ENCODE data around the gene CPM.

CPM gene

GRCh38 chr12:68932961-68933893 is at the start of gene CPM:
CPM (minus strand) TSS chr12:68933171; CDS start chr12:68932837, 334 bp downstream.
- DNase-seq, result no peak

- no peak for DNase-seq
Observed at GRCh38 chr12:68981516-68981915, 48.5 kb upstream of the CPM start.

GRCh38 chr12:68980476-68981212 is 47.7 kb upstream of the CPM start:
- DNase-seq, result no peak

GRCh38 chr12:68978678-68979077 is 45.7 kb upstream of the CPM start:
- DNase-seq, result no peak

GRCh38 chr12:68977909-68978610 is 45.1 kb upstream of the CPM start:
- DNase-seq, result no peak

- DNase-seq, result no peak
Observed at GRCh38 chr12:68977335-68977734, 44.4 kb upstream of the CPM start.

GRCh38 chr12:68976395-68976841 is 43.4 kb upstream of the CPM start:
- no peak for DNase-seq

- no peak for DNase-seq
Observed at GRCh38 chr12:68975811-68976210, 42.8 kb upstream of the CPM start.

- no peak for DNase-seq
Observed at GRCh38 chr12:68972595-68972994, 39.6 kb upstream of the CPM start.

- no peak for DNase-seq
Observed at GRCh38 chr12:68971404-68971803, 38.4 kb upstream of the CPM start.

GRCh38 chr12:68970951-68971350 is 38.0 kb upstream of the CPM start:
- DNase-seq, result no peak

- DNase-seq, result no peak
Observed at GRCh38 chr12:68970306-68970705, 37.3 kb upstream of the CPM start.

GRCh38 chr12:68967046-68967445 is 34.1 kb upstream of the CPM start:
- no peak for DNase-seq

GRCh38 chr12:68963856-68964745 is 31.1 kb upstream of the CPM start:
- DNase-seq, result no peak

- DNase-seq, result no peak
Observed at GRCh38 chr12:68962877-68963855, 30.2 kb upstream of the CPM start.

GRCh38 chr12:68959891-68960464 is 27.0 kb upstream of the CPM start:
- no peak for DNase-seq

GRCh38 chr12:68959143-68959858 is 26.3 kb upstream of the CPM start:
- DNase-seq, result no peak

- DNase-seq, result no peak
Observed at GRCh38 chr12:68958322-68958721, 25.4 kb upstream of the CPM start.

GRCh38 chr12:68957273-68957672 is 24.3 kb upstream of the CPM start:
- no peak for DNase-seq

- DNase-seq, result no peak
Observed at GRCh38 chr12:68956466-68956865, 23.5 kb upstream of the CPM start.

Measured in NCI-H187 treated with DMSO at 0.1 percent for 48 hours (cell line).